IMR-90 (cell line): ENCODE data around the gene C11orf54.

Experiments
- CEBPB ChIP-seq: IDR thresholded peaks from 2 replicates; pipeline ENCODE4 v1.6.1; 2012; ENCODE audit warnings: low read depth, low read length, improper control_type of control experiment
- POLR2A ChIP-seq: IDR thresholded peaks from 2 replicates; pipeline ENCODE4 v1.6.1; 2012; ENCODE audit warnings: mild to moderate bottlenecking, low read depth, low read length
- RAD21 ChIP-seq: IDR thresholded peaks from 2 replicates; pipeline ENCODE4 v1.6.1; 2012; ENCODE audit warnings: low read length, improper control_type of control experiment
- RFX5 ChIP-seq: IDR thresholded peaks from 2 replicates; pipeline ENCODE4 v1.8.0; 2012; ENCODE audit warnings: low read depth, mild to moderate bottlenecking, low read length, moderate library complexity
- TF ChIP-seq, protein P1 (sequence below): conservative IDR thresholded peaks from 2 replicates; pipeline ENCODE4 v1.5.1; 2012; ENCODE audit warnings: mild to moderate bottlenecking, low read depth, low read length, improper control_type of control experiment
- TF ChIP-seq, protein P2 (sequence below): fragments of 150-350 bp; IDR thresholded peaks from 2 replicates; pipeline ENCODE4 v1.6.1; 2016; ENCODE audit warnings: low read depth, mild to moderate bottlenecking, low read length, moderate library complexity, borderline replicate concordance
- TF ChIP-seq, protein P3 (sequence below): fragments of 150-350 bp; IDR thresholded peaks from 2 replicates; pipeline ENCODE4 v1.6.1; 2017; ENCODE audit warnings: mild to moderate bottlenecking, antibody characterized with exemption, low read length, low read depth

DNA sequence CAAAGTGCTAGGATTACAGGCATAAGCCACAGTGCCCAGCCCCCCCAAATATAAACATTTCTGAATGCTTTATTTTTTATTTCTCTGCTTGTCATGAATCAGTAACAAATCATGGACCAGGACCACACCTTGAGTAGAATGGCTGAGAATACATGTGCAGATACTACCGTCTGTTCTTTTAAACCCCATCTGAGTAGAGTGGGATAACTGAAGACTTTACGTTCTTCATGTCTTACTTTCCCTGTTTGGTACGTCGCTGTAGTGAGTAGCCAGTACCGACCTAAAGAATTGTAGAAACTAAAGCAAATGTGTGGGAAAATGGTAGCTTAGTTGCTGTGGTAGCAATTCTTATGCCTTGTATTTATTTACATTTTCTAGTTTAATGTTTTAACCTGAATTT lies 72.5 kb downstream of the C11orf54 start:
- TF ChIP-seq, protein P1, sequence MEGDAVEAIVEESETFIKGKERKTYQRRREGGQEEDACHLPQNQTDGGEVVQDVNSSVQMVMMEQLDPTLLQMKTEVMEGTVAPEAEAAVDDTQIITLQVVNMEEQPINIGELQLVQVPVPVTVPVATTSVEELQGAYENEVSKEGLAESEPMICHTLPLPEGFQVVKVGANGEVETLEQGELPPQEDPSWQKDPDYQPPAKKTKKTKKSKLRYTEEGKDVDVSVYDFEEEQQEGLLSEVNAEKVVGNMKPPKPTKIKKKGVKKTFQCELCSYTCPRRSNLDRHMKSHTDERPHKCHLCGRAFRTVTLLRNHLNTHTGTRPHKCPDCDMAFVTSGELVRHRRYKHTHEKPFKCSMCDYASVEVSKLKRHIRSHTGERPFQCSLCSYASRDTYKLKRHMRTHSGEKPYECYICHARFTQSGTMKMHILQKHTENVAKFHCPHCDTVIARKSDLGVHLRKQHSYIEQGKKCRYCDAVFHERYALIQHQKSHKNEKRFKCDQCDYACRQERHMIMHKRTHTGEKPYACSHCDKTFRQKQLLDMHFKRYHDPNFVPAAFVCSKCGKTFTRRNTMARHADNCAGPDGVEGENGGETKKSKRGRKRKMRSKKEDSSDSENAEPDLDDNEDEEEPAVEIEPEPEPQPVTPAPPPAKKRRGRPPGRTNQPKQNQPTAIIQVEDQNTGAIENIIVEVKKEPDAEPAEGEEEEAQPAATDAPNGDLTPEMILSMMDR: no peak
- TF ChIP-seq CEBPB (no peak), POLR2A (no peak), RFX5 (no peak), RAD21 (no peak)
- TF ChIP-seq, protein P2, sequence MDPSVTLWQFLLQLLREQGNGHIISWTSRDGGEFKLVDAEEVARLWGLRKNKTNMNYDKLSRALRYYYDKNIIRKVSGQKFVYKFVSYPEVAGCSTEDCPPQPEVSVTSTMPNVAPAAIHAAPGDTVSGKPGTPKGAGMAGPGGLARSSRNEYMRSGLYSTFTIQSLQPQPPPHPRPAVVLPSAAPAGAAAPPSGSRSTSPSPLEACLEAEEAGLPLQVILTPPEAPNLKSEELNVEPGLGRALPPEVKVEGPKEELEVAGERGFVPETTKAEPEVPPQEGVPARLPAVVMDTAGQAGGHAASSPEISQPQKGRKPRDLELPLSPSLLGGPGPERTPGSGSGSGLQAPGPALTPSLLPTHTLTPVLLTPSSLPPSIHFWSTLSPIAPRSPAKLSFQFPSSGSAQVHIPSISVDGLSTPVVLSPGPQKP: no peak
- TF ChIP-seq, protein P3, sequence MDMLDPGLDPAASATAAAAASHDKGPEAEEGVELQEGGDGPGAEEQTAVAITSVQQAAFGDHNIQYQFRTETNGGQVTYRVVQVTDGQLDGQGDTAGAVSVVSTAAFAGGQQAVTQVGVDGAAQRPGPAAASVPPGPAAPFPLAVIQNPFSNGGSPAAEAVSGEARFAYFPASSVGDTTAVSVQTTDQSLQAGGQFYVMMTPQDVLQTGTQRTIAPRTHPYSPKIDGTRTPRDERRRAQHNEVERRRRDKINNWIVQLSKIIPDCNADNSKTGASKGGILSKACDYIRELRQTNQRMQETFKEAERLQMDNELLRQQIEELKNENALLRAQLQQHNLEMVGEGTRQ: no peak
